ENCODE results near the gene ZMIZ1. TPM values are rescaled to one million over a fixed set of nuclear protein-coding genes. Genes with fewer than 3 reads are reported as not detected.
A peak's percentile ranks its signal among the peaks of the same experiment; 100 is the strongest.
"Not testable (repeated sequence)": the region's sequence is repeated elsewhere in the genome, so short reads cannot be mapped to it uniquely, and the experiment has no call there.

The ZMIZ1 gene
- polyA plus RNA-seq, 1 donor, result 40.1 TPM

GRCh38 chr10:79270466-79271246 lies 201.9 kb downstream of the ZMIZ1 start:
- H3K27ac ChIP-seq (ENCODE audit: low read length), result no peak overlapping the region
- peaks cover 16% of the 10 kb centered on the region for H3K4me1 ChIP-seq (ENCODE audit: control insufficient read depth, insufficient read depth, low read length)
- no peak for DNase-seq
- H3K9me3 ChIP-seq (ENCODE audit: control insufficient read depth, low read depth, low read length), result no peaks in the 10 kb centered on the region
- H3K4me3 ChIP-seq (ENCODE audit: low read length), result no peak overlapping the region
- 100% methylated on average over 1 of the region's 16 CpGs for WGBS (ENCODE audit: insufficient coverage, low lambda C conversion rate)
- H3K27me3 ChIP-seq (ENCODE audit: control insufficient read depth, insufficient read depth, low read length), result no peaks in the 10 kb centered on the region
- peaks cover 24% of the 10 kb centered on the region for H3K36me3 ChIP-seq (ENCODE audit: control insufficient read depth, insufficient read depth, low read length)

- WGBS (ENCODE audit: insufficient coverage, low lambda C conversion rate), result no CpG with 5 or more reads among the region's 13 CpGs
- H3K27ac ChIP-seq (ENCODE audit: low read length), result no peak overlapping the region
- no peaks in the 10 kb centered on the region for H3K9me3 ChIP-seq (ENCODE audit: control insufficient read depth, low read depth, low read length)
- peaks cover 34% of the 10 kb centered on the region for H3K36me3 ChIP-seq (ENCODE audit: control insufficient read depth, insufficient read depth, low read length)
- DNase-seq, result no peak
- no peak overlapping the region for H3K4me3 ChIP-seq (ENCODE audit: low read length)
- H3K4me1 ChIP-seq (ENCODE audit: control insufficient read depth, insufficient read depth, low read length), result peaks cover 12% of the 10 kb centered on the region
- no peaks in the 10 kb centered on the region for H3K27me3 ChIP-seq (ENCODE audit: control insufficient read depth, insufficient read depth, low read length)
These were observed 203.6 kb downstream of the ZMIZ1 start for GRCh38 chr10:79272353-79272752.

GRCh38 chr10:79273604-79274003 lies 204.8 kb downstream of the ZMIZ1 start:
- Histone ChIP-seq H3K36me3 (ENCODE audit: control insufficient read depth, insufficient read depth, low read length) (peaks cover 34% of the 10 kb centered on the region), H3K27me3 (ENCODE audit: control insufficient read depth, insufficient read depth, low read length) (no peaks in the 10 kb centered on the region), H3K4me3 (ENCODE audit: low read length) (no peak overlapping the region), H3K4me1 (ENCODE audit: control insufficient read depth, insufficient read depth, low read length) (peaks cover 12% of the 10 kb centered on the region), H3K9me3 (ENCODE audit: control insufficient read depth, low read depth, low read length) (no peaks in the 10 kb centered on the region), H3K27ac (ENCODE audit: low read length) (no peak overlapping the region)
- no peak for DNase-seq
- no CpG with 5 or more reads among the region's 10 CpGs for WGBS (ENCODE audit: insufficient coverage, low lambda C conversion rate)

GRCh38 chr10:79274279-79275104 lies 205.7 kb downstream of the ZMIZ1 start:
- peaks cover 4% of the 10 kb centered on the region for H3K9me3 ChIP-seq (ENCODE audit: control insufficient read depth, low read depth, low read length)
- H3K4me1 ChIP-seq (ENCODE audit: control insufficient read depth, insufficient read depth, low read length), result peaks cover 12% of the 10 kb centered on the region
- H3K27me3 ChIP-seq (ENCODE audit: control insufficient read depth, insufficient read depth, low read length), result no peaks in the 10 kb centered on the region
- DNase-seq, result peak in 1 of 2 donors; percentile 30
- WGBS (ENCODE audit: insufficient coverage, low lambda C conversion rate), result no CpG with 5 or more reads among the region's 32 CpGs
- peaks cover 34% of the 10 kb centered on the region for H3K36me3 ChIP-seq (ENCODE audit: control insufficient read depth, insufficient read depth, low read length)
- no peak overlapping the region for H3K4me3 ChIP-seq (ENCODE audit: low read length)
- peak overlapping the region; percentile 49 for H3K27ac ChIP-seq (ENCODE audit: low read length)

- DNase-seq, result no peak
- Histone ChIP-seq H3K27ac (ENCODE audit: low read length) (peak overlapping the region; percentile 2), H3K36me3 (ENCODE audit: control insufficient read depth, insufficient read depth, low read length) (peaks cover 35% of the 10 kb centered on the region), H3K9me3 (ENCODE audit: control insufficient read depth, low read depth, low read length) (peaks cover 4% of the 10 kb centered on the region), H3K27me3 (ENCODE audit: control insufficient read depth, insufficient read depth, low read length) (no peaks in the 10 kb centered on the region), H3K4me3 (ENCODE audit: low read length) (no peak overlapping the region), H3K4me1 (ENCODE audit: control insufficient read depth, insufficient read depth, low read length) (peaks cover 12% of the 10 kb centered on the region)
- WGBS (ENCODE audit: insufficient coverage, low lambda C conversion rate), result no CpG with 5 or more reads among the region's 3 CpGs
These were observed 206.3 kb downstream of the ZMIZ1 start for GRCh38 chr10:79275105-79275430.

- H3K27me3 ChIP-seq (ENCODE audit: control insufficient read depth, insufficient read depth, low read length), result no peaks in the 10 kb centered on the region
- H3K9me3 ChIP-seq (ENCODE audit: control insufficient read depth, low read depth, low read length), result peaks cover 4% of the 10 kb centered on the region
- peaks cover 37% of the 10 kb centered on the region for H3K36me3 ChIP-seq (ENCODE audit: control insufficient read depth, insufficient read depth, low read length)
- no CpG with 5 or more reads among the region's 10 CpGs for WGBS (ENCODE audit: insufficient coverage, low lambda C conversion rate)
- no peak overlapping the region for H3K4me3 ChIP-seq (ENCODE audit: low read length)
- H3K27ac ChIP-seq (ENCODE audit: low read length), result peak overlapping the region; percentile 2
- DNase-seq, result no peak
- H3K4me1 ChIP-seq (ENCODE audit: control insufficient read depth, insufficient read depth, low read length), result peaks cover 12% of the 10 kb centered on the region
These were observed 206.7 kb downstream of the ZMIZ1 start for GRCh38 chr10:79275431-79275851.

GRCh38 chr10:79277579-79278269 lies 209.0 kb downstream of the ZMIZ1 start:
- H3K4me3 ChIP-seq (ENCODE audit: low read length), result no peak overlapping the region
- no peak overlapping the region for H3K27ac ChIP-seq (ENCODE audit: low read length)
- no peaks in the 10 kb centered on the region for H3K27me3 ChIP-seq (ENCODE audit: control insufficient read depth, insufficient read depth, low read length)
- H3K4me1 ChIP-seq (ENCODE audit: control insufficient read depth, insufficient read depth, low read length), result peaks cover 12% of the 10 kb centered on the region
- H3K9me3 ChIP-seq (ENCODE audit: control insufficient read depth, low read depth, low read length), result peaks cover 4% of the 10 kb centered on the region
- DNase-seq, result no peak
- peaks cover 49% of the 10 kb centered on the region for H3K36me3 ChIP-seq (ENCODE audit: control insufficient read depth, insufficient read depth, low read length)
- no CpG with 5 or more reads among the region's 13 CpGs for WGBS (ENCODE audit: insufficient coverage, low lambda C conversion rate)

GRCh38 chr10:79279047-79279446 lies 210.3 kb downstream of the ZMIZ1 start:
- H3K36me3 ChIP-seq (ENCODE audit: control insufficient read depth, insufficient read depth, low read length), result peaks cover 59% of the 10 kb centered on the region
- WGBS (ENCODE audit: insufficient coverage, low lambda C conversion rate), result no CpG with 5 or more reads among the region's 33 CpGs
- not testable (repeated sequence) for H3K9me3 ChIP-seq (ENCODE audit: control insufficient read depth, low read depth, low read length)

GRCh38 chr10:79280956-79281355 lies 212.2 kb downstream of the ZMIZ1 start:
- no CpG with 5 or more reads among the region's 6 CpGs for WGBS (ENCODE audit: insufficient coverage, low lambda C conversion rate)
- peaks cover 2% of the 10 kb centered on the region for H3K4me1 ChIP-seq (ENCODE audit: control insufficient read depth, insufficient read depth, low read length)
- H3K4me3 ChIP-seq (ENCODE audit: low read length), result no peak overlapping the region
- peaks cover 68% of the 10 kb centered on the region for H3K36me3 ChIP-seq (ENCODE audit: control insufficient read depth, insufficient read depth, low read length)
- no peaks in the 10 kb centered on the region for H3K27me3 ChIP-seq (ENCODE audit: control insufficient read depth, insufficient read depth, low read length)
- H3K27ac ChIP-seq (ENCODE audit: low read length), result no peak overlapping the region
- DNase-seq, result no peak
- H3K9me3 ChIP-seq (ENCODE audit: control insufficient read depth, low read depth, low read length), result peaks cover 4% of the 10 kb centered on the region

More at GRCh38 chr10:79279047-79279446, 210.3 kb downstream of the ZMIZ1 start:
- not testable (repeated sequence) for H3K4me3 ChIP-seq (ENCODE audit: low read length); H3K4me1 ChIP-seq (ENCODE audit: control insufficient read depth, insufficient read depth, low read length); H3K27me3 ChIP-seq (ENCODE audit: control insufficient read depth, insufficient read depth, low read length); DNase-seq; H3K27ac ChIP-seq (ENCODE audit: low read length)

GRCh38 chr10:79282388-79282787 lies 213.6 kb downstream of the ZMIZ1 start:
- peaks cover 4% of the 10 kb centered on the region for H3K4me1 ChIP-seq (ENCODE audit: control insufficient read depth, insufficient read depth, low read length)
- H3K27ac ChIP-seq (ENCODE audit: low read length), result no peak overlapping the region
- no CpG with 5 or more reads among the region's 11 CpGs for WGBS (ENCODE audit: insufficient coverage, low lambda C conversion rate)

More at GRCh38 chr10:79282388-79282787, 213.6 kb downstream of the ZMIZ1 start:
- H3K9me3 ChIP-seq (ENCODE audit: control insufficient read depth, low read depth, low read length), result peaks cover 4% of the 10 kb centered on the region
- H3K27me3 ChIP-seq (ENCODE audit: control insufficient read depth, insufficient read depth, low read length), result no peaks in the 10 kb centered on the region
- no peak for DNase-seq
- no peak overlapping the region for H3K4me3 ChIP-seq (ENCODE audit: low read length)
- peaks cover 69% of the 10 kb centered on the region for H3K36me3 ChIP-seq (ENCODE audit: control insufficient read depth, insufficient read depth, low read length)
